HG03442 (cell line): ENCODE measurements around the gene LRCH1.
A peak's percentile ranks its signal among the peaks of the same experiment; 100 is the strongest.
"Not testable (repeated sequence)": the region's sequence is repeated elsewhere in the genome, so short reads cannot be mapped to it uniquely, and the experiment has no call there.

Experiments used
- ATAC-seq: cut with Tn5 transposase; IDR thresholded peaks from one replicate; pipeline ENCODE4 v1.9.1; 2021; ENCODE audit warnings: mild to moderate bottlenecking, moderate library complexity; ENCODE audit not compliant: unreplicated experiment

LRCH1 gene

DNA sequence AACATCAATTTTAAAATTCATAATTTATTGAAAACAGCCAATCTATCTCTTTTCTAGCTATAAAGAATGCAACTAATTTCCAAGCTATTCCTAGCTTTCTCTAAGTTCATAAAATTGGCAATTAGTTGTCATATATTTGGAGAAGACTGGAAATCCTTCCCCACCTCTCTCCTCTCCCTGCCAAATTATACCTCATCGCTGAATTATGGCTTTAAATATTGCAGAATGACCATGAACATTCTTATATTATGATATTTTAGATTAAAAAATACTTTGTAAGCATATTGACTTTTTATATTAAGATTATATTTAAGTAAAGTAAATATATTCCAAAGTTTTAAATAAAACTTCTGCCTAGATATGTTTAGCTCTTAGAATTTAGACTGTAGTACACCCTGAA, 185.8 kb downstream of the LRCH1 start:
- ATAC-seq: no peak

DNA sequence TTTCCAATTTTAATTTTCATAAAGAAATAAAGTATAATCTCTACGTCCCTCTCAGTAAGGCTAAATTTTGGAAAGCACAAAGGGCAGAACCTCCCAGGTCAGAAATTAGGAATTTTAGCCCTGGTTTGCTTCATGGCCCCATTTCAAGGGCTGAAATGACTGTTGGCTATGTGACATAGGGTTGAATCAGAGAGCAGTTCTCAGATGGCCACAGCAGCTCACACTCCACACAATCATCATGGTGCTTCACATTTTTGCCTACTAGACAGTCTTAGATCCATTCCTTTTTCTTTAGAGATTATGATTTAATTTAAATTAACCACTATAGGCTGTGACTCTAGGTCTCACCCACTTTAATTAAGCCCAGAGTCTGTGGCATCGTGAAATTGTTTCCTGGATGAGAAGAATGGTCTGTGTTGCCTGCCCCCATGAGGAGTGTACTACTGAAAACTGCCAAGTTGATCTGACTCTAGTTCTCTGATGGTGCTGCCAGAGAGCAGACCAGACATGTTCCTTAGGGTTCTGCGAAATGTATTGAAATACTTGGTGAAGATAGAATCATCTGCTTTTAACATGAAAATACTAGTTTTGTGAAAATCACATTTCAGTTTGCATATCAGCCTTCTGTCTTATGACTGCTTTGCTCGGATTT, 186.6 kb downstream of the LRCH1 start:
- no peak for ATAC-seq

DNA sequence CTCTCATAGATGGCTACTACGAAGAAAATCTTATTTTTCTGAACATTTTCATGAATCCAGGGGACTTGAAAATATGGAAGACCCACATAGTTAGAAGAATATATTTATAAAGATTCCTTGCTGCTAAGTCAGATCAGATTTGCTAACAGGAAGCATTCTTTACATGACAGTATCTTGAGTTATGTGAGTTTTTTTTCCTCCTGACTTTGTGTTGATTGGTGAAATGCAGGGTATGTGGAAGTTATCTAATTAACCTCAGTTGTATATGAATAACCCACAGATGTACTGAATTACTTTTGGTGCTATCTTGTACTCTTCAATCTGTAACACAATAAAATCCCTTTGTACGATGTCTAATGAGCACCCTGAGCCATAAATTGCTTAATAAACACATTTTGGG, 190.2 kb downstream of the LRCH1 start:
- ATAC-seq: no peak

DNA sequence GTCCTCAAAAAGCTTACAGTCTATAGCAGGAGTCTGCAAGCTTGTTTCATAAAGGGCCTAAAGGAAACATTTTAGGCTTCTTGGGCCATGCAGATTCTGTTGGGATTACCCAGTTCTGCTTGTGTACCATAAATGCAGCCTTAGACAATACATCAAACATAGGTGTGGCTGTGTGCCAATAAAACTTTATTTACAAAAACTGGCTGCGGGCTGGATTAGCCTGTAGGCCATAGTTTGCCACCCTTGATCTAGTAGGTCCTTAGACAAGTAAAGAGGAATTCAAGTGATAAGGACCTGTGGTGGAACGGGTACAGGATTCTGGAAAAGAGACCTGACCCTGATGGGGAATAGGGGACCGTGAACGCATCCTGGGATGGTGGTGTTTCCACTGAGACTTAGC, 192.1 kb downstream of the LRCH1 start:
- ATAC-seq: no peak

DNA sequence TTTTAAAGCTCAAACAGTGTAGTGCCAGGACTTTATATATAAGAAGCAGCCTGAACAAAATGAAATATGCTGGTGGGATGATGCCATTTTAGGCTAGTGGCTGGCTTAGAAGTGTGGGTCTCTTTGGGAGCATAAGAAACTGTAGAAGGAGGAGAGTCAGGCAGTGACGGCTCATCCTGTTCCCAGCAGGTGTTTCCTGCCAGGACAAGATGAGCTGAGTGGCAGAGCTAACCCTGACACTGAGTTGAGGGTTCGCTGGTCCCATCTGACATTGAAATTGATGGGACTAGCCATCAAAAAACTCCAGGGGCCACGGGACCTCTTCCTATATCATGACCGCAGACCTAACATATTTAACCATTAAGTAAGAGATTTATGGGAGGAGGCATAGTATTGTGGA, 192.7 kb downstream of the LRCH1 start:
- no peak for ATAC-seq

DNA sequence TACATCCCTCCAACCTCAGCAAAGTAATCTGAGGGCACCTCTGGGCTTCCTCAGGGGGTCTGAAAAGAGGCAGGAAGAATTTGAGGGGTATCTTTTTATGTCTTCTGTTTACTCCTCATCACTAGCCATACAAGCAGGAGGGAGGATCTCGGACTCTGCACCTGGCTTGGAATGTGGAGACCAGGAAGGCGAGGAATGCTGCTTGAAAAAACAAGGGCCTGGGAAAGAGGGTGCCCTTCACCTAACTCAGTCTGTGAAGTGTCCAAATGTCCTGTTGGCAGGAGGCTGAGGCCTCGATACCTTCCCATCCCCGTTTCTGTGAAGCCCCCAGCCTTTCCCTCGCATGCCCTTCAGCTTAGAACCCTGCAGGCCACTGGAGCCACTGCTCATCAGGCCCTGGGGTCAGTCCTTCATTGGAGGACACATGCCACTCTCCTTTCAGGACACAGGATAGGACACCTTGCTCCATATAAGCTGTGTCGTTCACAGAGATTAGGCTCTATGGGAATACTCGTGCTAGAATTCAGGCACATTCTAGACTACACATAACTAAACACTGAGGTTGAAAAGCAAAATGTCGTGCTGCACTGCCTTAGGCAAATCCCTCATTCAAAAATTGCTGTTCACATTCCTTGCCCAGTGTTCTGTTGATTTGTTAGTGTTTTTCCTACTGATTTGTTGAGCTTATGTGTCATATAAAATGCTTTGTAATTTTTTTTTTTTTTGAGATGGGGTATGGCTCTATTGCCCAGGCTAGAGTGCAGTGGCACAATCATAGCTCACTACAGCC, 194.3 kb downstream of the LRCH1 start:
- no peak for ATAC-seq

DNA sequence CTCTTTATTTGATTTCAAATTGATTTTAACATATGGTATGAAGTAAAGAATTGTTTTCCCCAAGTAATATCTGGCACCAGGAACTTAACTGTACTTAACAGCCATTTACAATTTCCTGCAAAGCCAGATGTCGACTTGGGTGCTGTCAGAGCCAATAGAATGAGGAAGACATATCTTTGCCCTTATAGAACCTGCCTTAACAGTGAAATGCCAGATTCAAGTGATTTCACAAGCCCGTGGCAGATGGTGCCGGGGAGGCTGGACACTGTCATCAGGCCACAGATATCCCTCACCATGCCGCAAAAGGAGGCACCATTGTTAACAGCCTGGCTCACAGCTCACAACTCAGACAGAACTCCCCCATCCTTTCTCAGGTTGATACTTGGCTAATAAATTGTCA, 195.3 kb downstream of the LRCH1 start:
- ATAC-seq: no peak

DNA sequence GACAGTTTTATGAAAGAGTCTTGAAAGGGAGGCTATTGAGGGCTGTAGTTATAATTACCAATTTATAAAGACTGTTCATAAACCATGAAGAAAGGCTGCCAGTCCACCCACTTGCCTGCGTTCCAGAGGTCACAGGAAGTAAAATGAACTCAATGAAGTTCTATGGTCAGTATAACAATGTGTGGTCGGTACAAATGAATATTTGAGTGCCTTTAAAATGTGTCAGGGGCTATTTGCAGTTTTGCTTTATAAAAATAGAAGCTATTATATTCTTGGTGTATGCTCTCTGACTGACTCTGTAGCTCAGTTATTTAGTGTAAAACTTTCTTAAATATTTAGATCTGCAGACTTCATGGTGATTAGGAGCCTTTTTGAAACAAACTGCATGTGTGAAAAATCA, 197.0 kb downstream of the LRCH1 start:
- ATAC-seq: no peak

DNA sequence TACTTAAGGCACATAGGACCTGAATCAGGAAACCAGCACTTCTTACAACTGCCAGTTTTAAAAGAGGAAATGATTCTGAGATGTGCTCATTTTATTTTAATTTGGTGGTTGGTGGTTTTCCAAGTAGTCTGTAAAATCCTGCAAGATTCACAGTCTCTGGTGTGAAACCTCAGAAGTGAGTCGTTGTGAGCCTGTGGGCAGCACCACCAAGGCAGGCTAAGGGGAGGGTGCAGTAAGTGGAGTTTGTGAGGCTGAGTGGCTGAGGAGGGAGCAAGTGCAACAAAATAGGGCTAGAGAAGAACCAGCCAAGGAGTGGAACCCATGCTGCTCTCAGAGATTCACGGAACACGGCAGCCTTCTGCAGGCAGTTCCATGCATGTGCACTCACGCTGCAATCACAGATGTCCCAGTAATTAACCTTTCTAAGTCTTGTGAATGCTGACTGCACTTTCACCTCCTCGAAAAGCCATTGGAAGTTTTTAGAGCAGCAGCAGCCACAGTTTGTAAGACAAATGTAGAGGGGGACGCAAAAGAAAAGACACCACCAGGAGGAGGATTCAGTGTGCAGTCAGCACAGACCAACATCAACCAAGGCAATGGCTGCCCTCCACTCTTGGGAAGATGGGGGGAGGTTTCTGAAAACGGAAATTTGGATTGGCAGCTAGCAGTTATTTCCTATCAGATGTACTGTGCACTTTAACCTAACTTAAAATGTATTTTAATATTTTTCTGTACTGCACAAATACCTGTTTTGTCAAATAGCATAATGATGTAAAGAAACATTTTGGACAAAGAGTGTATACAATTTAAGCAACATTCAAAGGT, 199.1 kb downstream of the LRCH1 start:
- ATAC-seq: peak; percentile 93

DNA sequence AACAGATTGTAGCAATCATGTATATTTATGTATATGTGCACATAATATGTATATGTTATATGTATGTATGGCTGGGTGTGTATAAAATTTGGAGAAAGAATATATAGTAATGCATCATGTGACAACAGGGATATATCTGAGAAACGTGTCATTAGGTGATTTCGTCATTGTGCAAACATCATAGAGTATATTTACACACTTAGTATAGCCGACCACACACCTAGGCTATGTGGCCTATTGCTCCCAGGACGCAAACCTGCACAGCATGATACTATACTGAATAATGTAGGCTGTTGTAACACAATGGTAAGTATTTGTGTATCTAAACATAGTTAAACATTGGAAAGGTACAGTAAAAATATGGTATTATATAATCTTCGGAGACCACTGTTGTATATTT, 200.2 kb downstream of the LRCH1 start:
- no peak for ATAC-seq

DNA sequence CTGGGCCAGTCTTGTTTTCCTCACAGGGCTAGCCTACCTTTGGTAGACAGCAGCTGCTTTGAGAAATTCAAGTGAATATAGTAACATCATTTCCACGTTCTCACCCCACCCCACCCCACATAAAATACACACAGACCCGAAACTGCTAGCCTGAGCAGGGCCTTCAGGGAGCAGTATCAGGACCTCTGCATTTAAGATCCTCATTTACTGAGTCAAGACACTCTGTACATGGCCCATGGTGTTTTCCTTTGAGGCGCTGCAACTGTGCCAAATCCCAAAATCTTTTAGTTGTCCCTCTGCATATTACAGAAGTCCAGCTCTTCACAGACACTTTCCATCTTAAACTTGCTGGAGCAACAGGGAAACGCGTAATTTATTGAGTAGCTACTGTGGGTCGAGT, 200.9 kb downstream of the LRCH1 start:
- no peak for ATAC-seq

DNA sequence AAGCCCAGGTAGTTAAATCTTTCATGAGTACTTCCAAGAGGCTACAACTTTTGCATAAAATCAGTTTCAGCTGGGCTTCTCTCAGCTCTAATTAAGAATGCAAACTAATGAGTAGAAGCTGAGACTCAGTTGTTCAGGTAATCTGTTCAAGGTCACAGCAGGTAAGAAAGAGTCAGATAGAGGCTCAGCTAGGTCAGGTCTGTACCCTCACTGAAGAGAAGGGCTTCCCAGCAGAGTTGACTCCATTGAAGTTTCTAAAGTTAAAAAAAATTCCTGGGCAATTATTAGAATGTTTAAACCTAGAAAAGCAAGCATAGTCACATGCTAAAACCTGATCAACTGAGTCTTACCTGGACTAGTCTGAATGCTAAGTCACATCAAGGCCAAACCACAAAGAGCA, 201.8 kb downstream of the LRCH1 start:
- no peak for ATAC-seq

DNA sequence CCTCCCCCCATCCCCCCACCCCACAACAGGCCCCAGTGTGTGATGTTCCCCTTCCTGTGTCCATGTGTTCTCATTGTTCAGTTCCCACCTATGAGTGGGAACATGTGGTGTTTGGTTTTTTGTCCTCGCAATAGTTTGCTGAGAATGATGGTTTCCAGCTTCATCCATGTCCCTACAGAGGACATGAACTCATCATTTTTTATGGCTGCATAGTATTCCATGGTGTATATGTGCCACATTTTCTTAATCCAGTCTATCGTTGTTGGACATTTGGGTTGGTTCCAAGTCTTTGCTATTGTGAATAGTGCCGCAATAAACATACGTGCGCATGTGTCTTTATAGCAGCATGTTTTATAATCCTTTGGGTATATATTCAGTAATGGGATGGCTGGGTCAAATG, 202.5 kb downstream of the LRCH1 start:
- ATAC-seq: not testable (repeated sequence)

DNA sequence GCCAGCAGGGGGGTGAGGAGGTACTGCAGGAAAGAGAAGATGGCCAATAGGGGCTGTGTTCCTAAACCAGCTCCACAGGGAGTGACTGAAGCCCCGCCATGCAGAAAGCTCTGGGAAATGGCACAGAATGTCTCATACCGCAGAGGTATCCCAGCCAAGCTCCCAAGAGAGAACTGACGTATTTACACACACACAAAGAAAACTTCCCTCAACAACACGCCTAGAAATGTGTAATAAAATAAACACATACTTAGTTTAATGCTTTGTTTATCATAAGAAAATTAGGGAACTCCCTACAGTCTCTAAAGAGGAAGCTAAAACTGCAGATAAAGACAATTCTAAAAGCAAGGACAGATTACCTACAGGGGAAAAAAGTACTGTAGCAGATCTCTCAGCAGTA, 204.0 kb downstream of the LRCH1 start:
- ATAC-seq: no peak

DNA sequence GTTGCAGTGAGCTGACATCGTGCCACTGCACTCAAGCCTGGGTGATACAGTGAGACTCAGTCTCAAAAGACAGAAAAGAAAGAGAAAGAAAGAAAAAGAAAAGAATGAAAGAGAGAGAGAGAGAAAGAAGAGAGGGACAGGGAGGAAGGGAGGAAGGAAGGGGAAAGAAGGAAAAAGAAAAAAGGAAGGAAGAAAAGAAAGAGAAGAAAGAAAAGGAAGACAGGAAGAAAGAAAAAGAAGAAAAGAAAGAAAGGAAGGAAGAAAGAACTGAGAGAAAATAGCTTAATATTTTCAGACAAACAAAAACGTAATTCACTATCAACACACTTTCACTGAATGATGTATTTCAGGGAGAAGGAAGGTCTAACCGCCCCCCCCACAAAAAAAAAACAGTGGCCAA, 204.7 kb downstream of the LRCH1 start:
- ATAC-seq: no peak

DNA sequence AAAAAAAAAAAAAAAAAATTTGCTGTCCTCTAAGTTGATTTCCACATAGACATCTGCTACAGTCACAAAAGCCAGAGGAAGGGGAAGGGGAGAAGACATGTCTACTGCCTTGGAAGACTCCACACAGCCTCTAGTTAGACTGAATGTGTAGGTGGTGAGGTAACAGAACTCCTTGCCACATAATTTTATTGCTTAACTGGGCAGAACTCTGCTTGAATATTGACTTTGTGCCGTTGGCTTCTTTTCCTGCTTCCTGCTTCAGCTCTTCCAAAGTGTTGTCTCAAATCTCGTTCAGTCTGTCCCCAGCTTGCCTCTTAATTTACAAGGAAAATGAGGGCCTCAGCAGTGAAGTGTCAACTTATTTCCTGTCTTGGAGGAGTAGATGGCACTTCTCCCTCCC, 206.9 kb downstream of the LRCH1 start:
- no peak for ATAC-seq

DNA sequence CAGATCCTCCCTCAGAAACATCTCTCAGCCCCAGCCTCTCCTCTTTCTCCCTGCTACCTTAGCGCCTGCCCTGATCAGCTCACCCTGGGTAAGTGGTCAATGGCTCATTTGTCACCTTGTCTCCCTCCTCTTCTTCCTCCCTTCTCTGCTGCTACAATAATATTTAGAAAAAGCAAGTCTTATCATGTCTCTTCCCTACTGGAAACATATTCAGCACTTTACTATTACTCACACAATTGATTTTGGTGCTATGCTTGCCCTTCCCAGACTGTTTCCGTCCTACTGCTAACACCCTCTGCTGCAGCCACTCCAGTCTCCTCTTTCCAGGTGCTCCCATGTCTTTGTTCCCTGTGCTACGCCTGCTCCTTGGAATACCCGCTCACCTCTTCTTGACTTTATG, 208.2 kb downstream of the LRCH1 start:
- ATAC-seq: no peak

DNA sequence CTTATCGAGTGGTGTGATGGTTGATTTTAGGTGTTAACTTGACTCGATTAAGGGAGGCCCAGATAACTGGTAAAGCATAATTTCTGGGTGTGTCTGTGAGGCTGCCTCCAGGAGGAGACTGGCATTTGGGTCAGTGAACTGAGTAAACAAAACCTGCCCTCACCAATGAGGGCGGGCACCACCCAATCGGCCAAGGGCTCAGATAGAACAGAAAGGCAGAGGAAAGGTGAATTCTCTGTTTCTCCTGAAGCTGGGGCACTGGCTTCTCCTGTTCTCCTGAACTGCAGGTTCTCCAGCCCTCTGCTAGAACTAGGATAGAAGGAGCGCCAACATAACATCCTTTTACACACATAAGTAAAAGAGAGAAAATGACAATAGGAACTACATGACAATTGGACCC, 208.9 kb downstream of the LRCH1 start:
- ATAC-seq: no peak

DNA sequence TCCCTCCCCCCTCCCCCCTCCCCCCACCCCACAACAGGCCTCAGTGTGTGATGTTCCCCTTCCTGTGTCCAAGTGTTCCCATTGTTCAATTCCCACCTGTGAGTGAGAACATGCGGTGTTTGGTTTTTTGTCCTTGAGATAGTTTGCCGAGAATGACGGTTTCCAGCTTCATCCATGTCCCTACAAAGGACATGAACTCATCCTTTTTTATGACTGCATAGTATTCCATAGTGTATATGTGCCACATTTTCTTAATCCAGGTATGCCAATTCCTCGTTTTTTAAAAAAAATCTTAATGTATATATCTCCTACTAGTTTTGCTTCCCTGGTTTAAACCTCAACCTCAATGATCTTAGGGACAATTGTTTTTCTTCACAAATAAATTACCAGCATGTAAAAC, 217.0 kb downstream of the LRCH1 start:
- ATAC-seq: not testable (repeated sequence)

DNA sequence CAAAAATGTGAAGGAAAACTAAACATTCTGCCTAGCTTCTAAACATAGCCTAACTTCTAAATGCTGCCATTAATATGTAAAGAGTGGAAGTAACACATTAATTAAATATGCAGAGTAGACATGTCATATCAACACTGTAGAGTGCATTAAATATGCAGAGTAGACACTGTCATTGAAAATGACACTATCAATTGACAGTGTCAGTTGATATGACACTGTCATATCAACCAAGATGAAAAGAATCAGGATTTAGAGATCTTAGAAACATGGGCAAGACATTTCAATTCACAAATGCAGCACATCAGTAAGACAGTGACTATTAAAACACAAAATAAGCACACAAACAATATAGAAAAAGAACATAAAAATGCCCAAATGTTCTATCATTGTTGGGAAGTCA, 218.7 kb downstream of the LRCH1 start:
- ATAC-seq: no peak

DNA sequence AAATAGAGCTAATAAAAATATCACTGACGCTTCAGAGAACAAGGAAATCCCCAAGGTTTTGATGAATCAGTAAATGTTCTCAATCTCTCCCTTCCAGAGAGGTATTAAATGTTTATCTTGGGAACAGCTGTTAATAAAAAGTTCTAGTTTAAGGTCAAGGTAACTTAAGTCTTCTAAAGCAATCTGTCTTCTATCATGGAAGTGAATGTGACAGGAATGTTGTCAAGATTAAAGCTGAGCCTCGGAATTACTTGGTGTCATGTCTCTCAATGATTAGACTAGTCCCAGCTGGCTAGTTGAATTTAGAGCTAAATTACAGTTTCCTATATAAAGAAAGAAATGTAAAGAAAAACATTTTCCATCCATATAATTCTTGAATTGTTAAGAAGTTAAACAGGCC, 220.6 kb downstream of the LRCH1 start:
- ATAC-seq: no peak
